GM12878 (cell line): ENCODE measurements around the gene CD163L1. TPM values are rescaled to one million over a fixed set of nuclear protein-coding genes. Genes with fewer than 3 reads are reported as not detected.

Experiments
- ATAC-seq: fragments of 200-7000 bp; cut with Tn5 transposase; 3 replicates; pipeline ENCODE4 v1.9.1; 2020; ENCODE audit warnings: mild to moderate bottlenecking, moderate library complexity
- BruUV-seq: library from RNA; stranded (reverse); fragments of 400-500 nt; replicated peaks from 2 replicates; lab custom pipeline; 2021; lab: Mats Ljungman, UMichigan
- CTCF ChIA-PET: fragments of 300-600 bp; sonication (Branson Sonifier 250); formaldehyde crosslinking; extraction: SDS; loops from one replicate; lab custom pipeline; 2021; ENCODE audit warnings: inconsistent platforms; lab: Yijun Ruan, JAX
- POLR2A ChIA-PET: fragments of 350-600 bp; formaldehyde crosslinking; extraction: SDS; loops from one replicate; lab custom pipeline; 2021; ENCODE audit warnings: inconsistent platforms; lab: Charles Lee
- RAD21 ChIA-PET: fragments of 300-600 bp; sonication (Branson Sonifier 250); formaldehyde crosslinking; loops from one replicate; lab custom pipeline; 2023; ENCODE audit warnings: antibody characterized with exemption; ENCODE audit not compliant: unreplicated experiment; lab: Charles Lee
- SMC1A ChIA-PET: fragments of 300-600 bp; sonication (Branson Sonifier 250); formaldehyde crosslinking; loops from one replicate; lab custom pipeline; 2023; ENCODE audit not compliant: unreplicated experiment, uncharacterized antibody; lab: Charles Lee
- DNase-seq: peaks from one replicate; pipeline ENCODE4 v3.0.0-alpha.2; 2011; ENCODE audit warnings: low read depth, low spot score
- FAIRE-seq: peaks from 3 replicates; lab custom pipeline; 2011; peaks lifted over from hg19 to GRCh38; lab: Jason Lieb, UNC
- H2AFZ ChIP-seq: 2 replicates; pipeline ENCODE4 v1.6.0; 2011; ENCODE audit warnings: low read depth, low read length, control low read depth; ENCODE audit not compliant: control insufficient read depth
- H3K27ac ChIP-seq: 2 replicates; pipeline ENCODE4 v1.5.1; 2011; ENCODE audit warnings: control low read depth; ENCODE audit not compliant: control insufficient read depth, insufficient read depth
- H3K27me3 ChIP-seq, 2 experiments: replicated peaks in 1 of 2; 2 replicates each; pipeline versions ENCODE4 v1.6.0 to v1.6.1; 2011; ENCODE audit warnings: low read length in 1 of 2; ENCODE audit not compliant: control insufficient read depth in 2 of 2, insufficient read depth in 2 of 2
- H3K36me3 ChIP-seq, 2 experiments: 2 replicates each; pipeline ENCODE4 v1.5.1; 2011; ENCODE audit warnings: low read length in 1 of 2; ENCODE audit not compliant: control insufficient read depth in 2 of 2, insufficient read depth in 2 of 2
- H3K4me1 ChIP-seq: 2 replicates; pipeline ENCODE4 v1.6.1; 2011; ENCODE audit warnings: mild to moderate bottlenecking, low read length, moderate library complexity, mixed read lengths; ENCODE audit not compliant: control insufficient read depth, insufficient read depth
- H3K4me2 ChIP-seq: 2 replicates; pipeline ENCODE4 v1.6.0; 2011; ENCODE audit warnings: control low read depth; ENCODE audit not compliant: control insufficient read depth, insufficient read depth
- H3K4me3 ChIP-seq: fragments of 200-600 bp; sonication (generic); 2 replicates; pipeline ENCODE4 v1.5.1; 2016
- H3K79me2 ChIP-seq: 2 replicates; pipeline ENCODE4 v1.6.0; 2011; ENCODE audit warnings: low read length; ENCODE audit not compliant: control insufficient read depth, insufficient read depth
- H3K9ac ChIP-seq: 2 replicates; pipeline ENCODE4 v1.8.0; 2011; ENCODE audit warnings: low read length, control low read depth, mixed read lengths; ENCODE audit not compliant: control insufficient read depth, insufficient read depth
- H3K9me3 ChIP-seq: replicated peaks from 3 replicates; pipeline ENCODE4 v1.5.1; 2011; ENCODE audit warnings: mild to moderate bottlenecking, low read length; ENCODE audit not compliant: control insufficient read depth, insufficient read depth
- H4K20me1 ChIP-seq: 2 replicates; pipeline ENCODE4 v1.6.0; 2011; ENCODE audit not compliant: control insufficient read depth, insufficient read depth
- ASH2L ChIP-seq: fragments of 300-600, 200-600 bp; sonication (generic); IDR thresholded peaks from 2 replicates; pipeline ENCODE4 v1.6.1; 2017; ENCODE audit warnings: low read depth, mild to moderate bottlenecking, borderline replicate concordance
- FOXM1 ChIP-seq: IDR thresholded peaks from 2 replicates; pipeline ENCODE4 v1.6.1; 2012; ENCODE audit warnings: low read depth, mild to moderate bottlenecking, inconsistent platforms, low read length, moderate library complexity
- IKZF2 ChIP-seq, 2 experiments: fragments of 450-650 bp; IDR thresholded peaks; 2 replicates each; pipeline ENCODE4 v1.6.1; 2017; ENCODE audit warnings: mild to moderate bottlenecking in 2 of 2, moderate library complexity in 2 of 2
- MTA2 ChIP-seq: fragments of 450-650 bp; IDR thresholded peaks from 2 replicates; pipeline ENCODE4 v1.6.1; 2016; ENCODE audit warnings: low read depth, mild to moderate bottlenecking, moderate library complexity
- WGBS: methylation state at CpG from one replicate; pipeline ENCODE4 v1.1.6; 2016; ENCODE audit warnings: low lambda C conversion rate; ENCODE audit not compliant: insufficient replicate concordance, insufficient coverage; ENCODE audit errors: missing lambda C conversion rate; 5-methylcytosine and 5-hydroxymethylcytosine counted together
- in situ Hi-C: fragments of 300-500 bp; cut with MboI; formaldehyde crosslinking; loops from 9 replicates; pipeline ENCODE4 v1.14.3; 2018; ENCODE audit warnings: mixed read lengths
- intact Hi-C: fragments of 100-400 bp; cut with micrococcal nuclease; formaldehyde crosslinking; loops from one replicate; pipeline ENCODE4 v1.14.2; 2022; ENCODE audit not compliant: unreplicated experiment
- polyA plus RNA-seq, 11 experiments: library from polyadenylated mRNA; depleted of rRNA in 4 of 11; unstranded in 6 of 11; stranded (reverse) in 5 of 11; fragments of >200 nt; fragmentation: Nextera tagmentation in 4 of 11; fragmentation: Illumina TruSeq in 1 of 11; extraction: Ambion mirVana in 4 of 11; extraction: Trizol in 1 of 11; gene quantifications; 1 replicate in 1 of 11; 2 replicates in 10 of 11; pipeline versions ENCODE4 v1.2.1 to v1.2.3, GENCODE V29; 2011 to 2016; ENCODE audit warnings: inconsistent platforms in 2 of 11, missing spikeins in 2 of 11, low read depth in 1 of 11
- total RNA-seq, 4 experiments: library from RNA; depleted of rRNA in 3 of 4; stranded (reverse); fragments of >200 nt in 3 of 4; fragmentation: Illumina TruSeq in 1 of 4; extraction: Trizol in 1 of 4; gene quantifications; 2 replicates each; pipeline versions ENCODE4 v1.2.1 to v1.2.3, GENCODE V29; 2013 to 2021
- TF ChIP-seq, protein P1 (sequence below): IDR thresholded peaks from 2 replicates; pipeline ENCODE4 v1.6.1; 2012; ENCODE audit warnings: improper control_type of control experiment, low read depth, low read length; ENCODE audit not compliant: insufficient replicate concordance

The CD163L1 gene
- total and polyA plus RNA-seq, 10 of the 15 experiments (the other 5 are each of a cell fraction or from before 2014, with no cell fraction given) = 0.49 to 2.9 (median 1.6) TPM; not detected in 1

GRCh38 chr12:7396418-7396817, 47.5 kb downstream of the CD163L1 start:
- Histone ChIP-seq H3K36me3 (no peaks in the 10 kb centered on the region), H3K27me3 (no peaks in the 10 kb centered on the region), H3K4me1 (no peaks in the 10 kb centered on the region), H3K4me2 (no peak overlapping the region), H3K9ac (no peak overlapping the region), H3K4me3 (no peak overlapping the region), H3K9me3 (no peaks in the 10 kb centered on the region), H4K20me1 (no peaks in the 10 kb centered on the region), H3K27ac (no peak overlapping the region), H2AFZ (no peak overlapping the region), H3K79me2 (no peaks in the 10 kb centered on the region)
- TF ChIP-seq FOXM1 (no peak), IKZF2 (IDR thresholded peaks at IDR 0.05) (no peak), ASH2L (no peak), MTA2 (no peak)
- TF ChIP-seq, protein P1, sequence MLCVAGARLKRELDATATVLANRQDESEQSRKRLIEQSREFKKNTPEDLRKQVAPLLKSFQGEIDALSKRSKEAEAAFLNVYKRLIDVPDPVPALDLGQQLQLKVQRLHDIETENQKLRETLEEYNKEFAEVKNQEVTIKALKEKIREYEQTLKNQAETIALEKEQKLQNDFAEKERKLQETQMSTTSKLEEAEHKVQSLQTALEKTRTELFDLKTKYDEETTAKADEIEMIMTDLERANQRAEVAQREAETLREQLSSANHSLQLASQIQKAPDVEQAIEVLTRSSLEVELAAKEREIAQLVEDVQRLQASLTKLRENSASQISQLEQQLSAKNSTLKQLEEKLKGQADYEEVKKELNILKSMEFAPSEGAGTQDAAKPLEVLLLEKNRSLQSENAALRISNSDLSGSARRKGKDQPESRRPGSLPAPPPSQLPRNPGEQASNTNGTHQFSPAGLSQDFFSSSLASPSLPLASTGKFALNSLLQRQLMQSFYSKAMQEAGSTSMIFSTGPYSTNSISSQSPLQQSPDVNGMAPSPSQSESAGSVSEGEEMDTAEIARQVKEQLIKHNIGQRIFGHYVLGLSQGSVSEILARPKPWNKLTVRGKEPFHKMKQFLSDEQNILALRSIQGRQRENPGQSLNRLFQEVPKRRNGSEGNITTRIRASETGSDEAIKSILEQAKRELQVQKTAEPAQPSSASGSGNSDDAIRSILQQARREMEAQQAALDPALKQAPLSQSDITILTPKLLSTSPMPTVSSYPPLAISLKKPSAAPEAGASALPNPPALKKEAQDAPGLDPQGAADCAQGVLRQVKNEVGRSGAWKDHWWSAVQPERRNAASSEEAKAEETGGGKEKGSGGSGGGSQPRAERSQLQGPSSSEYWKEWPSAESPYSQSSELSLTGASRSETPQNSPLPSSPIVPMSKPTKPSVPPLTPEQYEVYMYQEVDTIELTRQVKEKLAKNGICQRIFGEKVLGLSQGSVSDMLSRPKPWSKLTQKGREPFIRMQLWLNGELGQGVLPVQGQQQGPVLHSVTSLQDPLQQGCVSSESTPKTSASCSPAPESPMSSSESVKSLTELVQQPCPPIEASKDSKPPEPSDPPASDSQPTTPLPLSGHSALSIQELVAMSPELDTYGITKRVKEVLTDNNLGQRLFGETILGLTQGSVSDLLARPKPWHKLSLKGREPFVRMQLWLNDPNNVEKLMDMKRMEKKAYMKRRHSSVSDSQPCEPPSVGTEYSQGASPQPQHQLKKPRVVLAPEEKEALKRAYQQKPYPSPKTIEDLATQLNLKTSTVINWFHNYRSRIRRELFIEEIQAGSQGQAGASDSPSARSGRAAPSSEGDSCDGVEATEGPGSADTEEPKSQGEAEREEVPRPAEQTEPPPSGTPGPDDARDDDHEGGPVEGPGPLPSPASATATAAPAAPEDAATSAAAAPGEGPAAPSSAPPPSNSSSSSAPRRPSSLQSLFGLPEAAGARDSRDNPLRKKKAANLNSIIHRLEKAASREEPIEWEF = no peak
- WGBS = 47% methylated on average over 3 of the region's 3 CpGs
- POLR2A ChIA-PET = no interaction called here
- intact Hi-C loops (no loop called here), in situ Hi-C loops (no loop called here)
- FAIRE-seq = no peak
- SMC1A ChIA-PET = no interaction called here
- DNase-seq = no peak
- RAD21 ChIA-PET = no interaction called here
- CTCF ChIA-PET = no interaction called here
- BruUV-seq = no TSS peak
- ATAC-seq = no peak
